ENCODE data around the gene METTL4.
"Not testable (repeated sequence)": the region's sequence is repeated elsewhere in the genome, so short reads cannot be mapped to it uniquely, and the experiment has no call there.

METTL4 gene

DNA sequence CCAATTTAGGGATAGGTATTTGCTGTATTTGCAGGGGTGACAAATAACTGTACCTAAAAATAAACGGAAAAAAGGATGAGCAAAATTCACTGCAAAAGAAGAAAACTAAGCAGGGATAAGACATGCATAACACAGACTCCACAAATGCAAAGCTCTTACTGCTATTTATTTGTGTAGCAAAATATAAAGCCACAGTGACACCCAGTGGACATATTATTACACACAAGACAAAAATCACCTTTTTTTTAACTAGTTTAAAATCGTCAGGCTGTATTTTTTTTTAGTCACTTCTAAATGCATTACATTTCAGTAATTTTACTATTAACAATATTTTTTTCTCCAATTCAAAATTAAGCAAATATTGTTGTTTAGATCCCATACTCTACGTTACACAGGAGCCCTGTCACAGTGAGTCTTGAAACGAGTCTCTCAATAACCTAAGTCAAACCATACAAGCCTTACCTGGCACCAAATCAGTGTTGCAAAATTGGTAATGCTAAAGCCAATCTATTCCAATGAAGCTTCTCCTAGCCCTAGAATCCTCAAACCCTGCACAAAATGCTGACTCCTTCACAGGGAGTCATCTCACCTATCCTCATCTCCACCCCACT is 23.7 kb downstream of the METTL4 start:
- Histone ChIP-seq H4K20me1 (ENCODE audit: control insufficient read depth, insufficient read depth, low read depth, low read length) (no peaks in the 10 kb centered on the region), H3K9me3 (ENCODE audit: control insufficient read depth, insufficient read depth, low read length) (no peaks in the 10 kb centered on the region), H3K4me3 (ENCODE audit: low read length) (no peak overlapping the region), H3K27ac (ENCODE audit: low read depth, low read length) (no peak overlapping the region), H3K4me1 (ENCODE audit: control insufficient read depth, low read length) (peaks cover 2% of the 10 kb centered on the region), H3K4me2 (ENCODE audit: low read length) (no peak overlapping the region), H3K79me2 (ENCODE audit: control insufficient read depth, low read length) (no peaks in the 10 kb centered on the region), H3K36me3 (ENCODE audit: control insufficient read depth, low read length) (peaks cover 14% of the 10 kb centered on the region), H3K9me2 (replicated peaks; ENCODE audit: control insufficient read depth, low read length) (no peaks in the 10 kb centered on the region), H3K27me3 (ENCODE audit: control insufficient read depth, low read length) (no peaks in the 10 kb centered on the region), H3F3A (ENCODE audit: control insufficient read depth, insufficient read depth) (no peaks in the 10 kb centered on the region)
- TF ChIP-seq, protein P1, sequence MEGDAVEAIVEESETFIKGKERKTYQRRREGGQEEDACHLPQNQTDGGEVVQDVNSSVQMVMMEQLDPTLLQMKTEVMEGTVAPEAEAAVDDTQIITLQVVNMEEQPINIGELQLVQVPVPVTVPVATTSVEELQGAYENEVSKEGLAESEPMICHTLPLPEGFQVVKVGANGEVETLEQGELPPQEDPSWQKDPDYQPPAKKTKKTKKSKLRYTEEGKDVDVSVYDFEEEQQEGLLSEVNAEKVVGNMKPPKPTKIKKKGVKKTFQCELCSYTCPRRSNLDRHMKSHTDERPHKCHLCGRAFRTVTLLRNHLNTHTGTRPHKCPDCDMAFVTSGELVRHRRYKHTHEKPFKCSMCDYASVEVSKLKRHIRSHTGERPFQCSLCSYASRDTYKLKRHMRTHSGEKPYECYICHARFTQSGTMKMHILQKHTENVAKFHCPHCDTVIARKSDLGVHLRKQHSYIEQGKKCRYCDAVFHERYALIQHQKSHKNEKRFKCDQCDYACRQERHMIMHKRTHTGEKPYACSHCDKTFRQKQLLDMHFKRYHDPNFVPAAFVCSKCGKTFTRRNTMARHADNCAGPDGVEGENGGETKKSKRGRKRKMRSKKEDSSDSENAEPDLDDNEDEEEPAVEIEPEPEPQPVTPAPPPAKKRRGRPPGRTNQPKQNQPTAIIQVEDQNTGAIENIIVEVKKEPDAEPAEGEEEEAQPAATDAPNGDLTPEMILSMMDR (IDR thresholded peaks at IDR 0.05; ENCODE audit: low read depth, low read length, poor library complexity, severe bottlenecking): peak; percentile 66
- no peak for TF ChIP-seq EZH2phosphoT487 (IDR thresholded peaks at IDR 0.05; ENCODE audit: borderline replicate concordance, low read length)

DNA sequence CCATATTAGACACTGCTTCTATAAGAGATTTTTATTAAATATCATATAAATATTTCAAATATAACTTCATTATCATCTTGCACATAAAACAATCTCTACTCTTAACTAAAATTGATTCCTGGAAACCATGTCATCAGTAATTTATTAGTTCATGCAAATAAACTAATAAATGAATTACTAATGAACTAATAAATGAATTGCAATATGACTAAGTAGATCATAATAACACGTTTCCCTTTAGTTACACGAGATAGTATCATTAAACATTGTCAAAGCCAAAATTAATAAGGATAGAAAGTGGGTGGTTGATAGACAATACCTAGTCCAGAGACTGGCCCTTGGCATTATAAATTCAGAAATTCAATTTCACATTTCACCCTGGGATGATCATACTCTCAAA is 26.1 kb downstream of the METTL4 start:
- TF ChIP-seq, protein P1 (IDR thresholded peaks at IDR 0.05; ENCODE audit: low read depth, low read length, poor library complexity, severe bottlenecking): no peak
- TF ChIP-seq EZH2phosphoT487 (IDR thresholded peaks at IDR 0.05; ENCODE audit: borderline replicate concordance, low read length): no peak
- no peak overlapping the region for H3K27ac ChIP-seq (ENCODE audit: low read depth, low read length)
- no peaks in the 10 kb centered on the region for H4K20me1 ChIP-seq (ENCODE audit: control insufficient read depth, insufficient read depth, low read depth, low read length)
- no peak overlapping the region for H3K4me3 ChIP-seq (ENCODE audit: low read length)
- no peaks in the 10 kb centered on the region for H3K79me2 ChIP-seq (ENCODE audit: control insufficient read depth, low read length)
- H3K27me3 ChIP-seq (ENCODE audit: control insufficient read depth, low read length): no peaks in the 10 kb centered on the region
- H3K9me2 ChIP-seq (replicated peaks; ENCODE audit: control insufficient read depth, low read length): no peaks in the 10 kb centered on the region
- peaks cover 14% of the 10 kb centered on the region for H3K36me3 ChIP-seq (ENCODE audit: control insufficient read depth, low read length)
- no peak overlapping the region for H3K4me2 ChIP-seq (ENCODE audit: low read length)
- no peaks in the 10 kb centered on the region for H3K9me3 ChIP-seq (ENCODE audit: control insufficient read depth, insufficient read depth, low read length)
- H3F3A ChIP-seq (ENCODE audit: control insufficient read depth, insufficient read depth): no peaks in the 10 kb centered on the region
- peaks cover 7% of the 10 kb centered on the region for H3K4me1 ChIP-seq (ENCODE audit: control insufficient read depth, low read length)

DNA sequence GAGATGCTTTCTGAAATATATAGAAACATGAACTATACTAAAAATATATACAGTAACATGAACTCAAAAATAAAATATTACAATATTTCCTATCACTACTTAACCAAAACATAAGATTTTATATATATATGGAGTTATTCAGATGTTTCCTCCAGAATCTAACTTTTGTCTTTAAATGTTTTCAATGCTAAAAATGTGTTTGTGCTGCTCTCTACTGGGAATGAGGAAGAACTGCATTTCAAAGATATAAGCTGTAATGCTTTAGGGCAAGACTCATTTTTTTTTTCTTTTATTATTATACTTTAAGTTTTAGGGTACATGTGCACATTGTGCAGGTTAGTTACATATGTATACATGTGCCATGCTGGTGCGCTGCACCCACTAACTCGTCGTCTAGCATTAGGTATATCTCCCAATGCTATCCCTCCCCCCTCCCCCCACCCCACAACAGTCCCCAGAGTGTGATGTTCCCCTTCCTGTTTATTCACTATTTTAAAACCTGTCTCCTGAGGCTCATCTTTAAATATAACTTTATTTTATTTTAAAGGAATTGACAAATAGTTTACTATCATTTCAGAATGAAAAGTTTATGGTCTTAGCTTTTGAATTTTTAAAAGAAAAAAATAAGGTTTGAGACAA is 29.3 kb downstream of the METTL4 start:
- H3K4me3 ChIP-seq (ENCODE audit: low read length); H3F3A ChIP-seq (ENCODE audit: control insufficient read depth, insufficient read depth); H4K20me1 ChIP-seq (ENCODE audit: control insufficient read depth, insufficient read depth, low read depth, low read length); H3K4me1 ChIP-seq (ENCODE audit: control insufficient read depth, low read length); H3K79me2 ChIP-seq (ENCODE audit: control insufficient read depth, low read length); H3K9me3 ChIP-seq (ENCODE audit: control insufficient read depth, insufficient read depth, low read length); H3K27ac ChIP-seq (ENCODE audit: low read depth, low read length); H3K27me3 ChIP-seq (ENCODE audit: control insufficient read depth, low read length); H3K9me2 ChIP-seq (replicated peaks; ENCODE audit: control insufficient read depth, low read length): not testable (repeated sequence)
- TF ChIP-seq, protein P1 (IDR thresholded peaks at IDR 0.05; ENCODE audit: low read depth, low read length, poor library complexity, severe bottlenecking): peak; percentile 37
- Histone ChIP-seq H3K36me3 (ENCODE audit: control insufficient read depth, low read length) (peaks cover 13% of the 10 kb centered on the region), H3K4me2 (ENCODE audit: low read length) (peak overlapping the region; percentile 46)

Measured in DOHH2 (cell line).